Measurements from ENCODE around the gene UNC5B. TPM values are rescaled to one million over a fixed set of nuclear protein-coding genes. Genes with fewer than 3 reads are reported as not detected.

The UNC5B gene
- total RNA-seq, 1 experiment from 2014 or later, result 14.4 TPM

- in situ Hi-C loops (cut with HindIII; ENCODE audit: low sequenced_read_pairs), result no loop called here
- no peak for DNase-seq (ENCODE audit: low spot score)
These were observed 132.0 kb downstream of the UNC5B start for GRCh38 chr10:71344154-71344925.

- in situ Hi-C loops (cut with HindIII; ENCODE audit: low sequenced_read_pairs), result no loop called here
- no peak for DNase-seq (ENCODE audit: low spot score)
These were observed 132.7 kb downstream of the UNC5B start for GRCh38 chr10:71344993-71345480.

GRCh38 chr10:71345694-71346093 is 133.3 kb downstream of the UNC5B start:
- in situ Hi-C loops (cut with HindIII; ENCODE audit: low sequenced_read_pairs), result no loop called here

DNA sequence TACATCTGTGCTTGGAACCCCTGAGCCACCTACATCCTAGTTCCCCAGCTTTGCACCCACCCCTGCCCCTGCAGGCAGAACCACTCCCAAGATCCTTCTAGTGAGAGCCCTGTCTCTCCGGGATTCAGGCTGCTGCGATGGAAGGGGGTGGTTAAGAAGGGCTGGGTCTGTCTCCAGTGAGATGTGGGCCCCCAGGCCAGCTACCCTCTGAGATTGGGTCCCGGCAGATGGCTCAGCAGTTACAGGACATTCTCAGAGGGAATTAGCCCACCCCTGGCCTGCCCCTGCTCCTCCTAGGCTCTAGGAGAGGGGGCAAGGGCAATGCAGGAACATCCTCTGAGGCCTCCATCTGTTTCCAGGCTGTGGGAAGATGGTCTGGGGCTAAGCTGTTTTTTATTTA is 134.4 kb downstream of the UNC5B start:
- in situ Hi-C loops (cut with HindIII; ENCODE audit: low sequenced_read_pairs), result no loop called here
- no peak for DNase-seq (ENCODE audit: low spot score)

More at GRCh38 chr10:71345694-71346093, 133.3 kb downstream of the UNC5B start:
- no peak for DNase-seq (ENCODE audit: low spot score)

DNA sequence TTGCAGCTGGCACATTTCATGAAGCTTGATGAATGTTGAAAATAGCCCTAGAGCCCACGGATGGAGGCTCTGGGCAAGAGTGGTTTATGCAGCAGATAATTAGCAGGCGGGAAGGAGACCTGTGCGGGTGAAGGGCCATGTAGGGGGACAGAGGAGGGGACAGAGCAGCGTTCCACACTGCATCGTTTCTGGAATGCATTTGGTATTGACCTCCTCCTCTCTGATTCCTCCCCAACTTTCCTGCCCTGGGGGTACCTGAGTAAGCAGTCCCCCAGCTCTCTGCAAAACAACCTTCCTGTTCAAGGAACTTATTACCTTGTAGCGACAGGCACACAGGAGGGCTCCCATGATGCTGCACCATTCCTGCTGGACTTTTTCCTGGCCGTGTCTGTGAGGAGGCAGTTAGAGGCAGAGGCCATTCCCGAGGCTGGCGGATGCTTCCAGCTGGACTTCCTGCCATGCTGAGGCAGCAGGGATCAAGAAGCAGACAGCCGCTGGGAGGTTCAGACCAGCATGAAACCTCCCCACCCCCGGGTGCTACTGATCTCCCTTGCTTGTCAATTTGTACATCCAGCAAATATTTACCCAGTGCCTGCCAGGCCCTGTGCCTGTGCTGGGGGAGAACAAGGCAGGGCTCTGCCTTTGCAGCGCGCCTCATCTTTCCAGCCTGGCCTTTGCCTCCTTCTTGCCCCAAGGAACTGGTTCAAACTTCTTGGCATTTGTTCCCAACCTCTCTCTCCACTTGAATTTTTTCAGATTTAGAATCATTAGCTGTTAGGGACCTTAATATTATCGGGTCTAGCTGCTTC is 135.4 kb downstream of the UNC5B start:
- no peak for DNase-seq (ENCODE audit: low spot score)
- in situ Hi-C loops (cut with HindIII; ENCODE audit: low sequenced_read_pairs), result no loop called here

DNA sequence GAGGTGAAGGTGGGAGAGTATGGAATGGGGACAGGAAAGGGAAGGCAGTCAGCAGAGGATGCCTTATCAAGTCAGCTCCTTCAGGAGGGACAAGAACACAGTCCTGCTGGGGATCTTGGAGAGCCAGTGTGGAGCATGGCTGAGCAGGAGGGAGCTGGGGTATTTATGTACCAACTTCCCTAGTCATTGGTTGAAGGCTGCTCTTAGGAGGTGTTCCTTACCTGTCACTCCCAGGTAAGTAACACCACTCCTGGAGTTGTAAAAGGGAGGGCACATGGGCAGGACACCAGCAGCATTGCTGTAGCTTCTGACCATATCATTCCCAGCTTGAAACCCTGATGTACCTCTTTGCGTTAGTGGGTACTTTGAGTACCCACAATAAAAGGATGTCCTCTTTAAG is 136.5 kb downstream of the UNC5B start:
- DNase-seq (ENCODE audit: low spot score), result no peak
- in situ Hi-C loops (cut with HindIII; ENCODE audit: low sequenced_read_pairs), result no loop called here

DNA sequence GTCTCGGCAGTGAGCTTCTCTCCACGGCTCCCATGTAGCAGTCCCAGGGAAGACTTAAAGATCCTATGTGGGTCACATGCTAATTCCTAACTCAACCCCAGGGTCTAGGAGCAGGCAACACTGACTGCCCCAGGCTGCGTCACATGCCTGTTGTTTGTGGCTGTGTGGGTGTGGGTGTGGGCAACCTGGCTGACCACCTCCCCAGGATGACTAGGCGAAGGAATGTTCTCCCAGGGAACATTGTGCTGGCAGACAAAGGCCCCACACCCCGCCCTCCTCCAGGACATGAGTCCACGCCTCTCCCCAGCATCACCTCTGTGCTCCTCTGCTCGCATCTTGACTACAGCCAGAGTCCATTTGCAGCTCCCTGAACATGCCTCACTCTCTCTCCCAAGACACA is 137.0 kb downstream of the UNC5B start:
- in situ Hi-C loops (cut with HindIII; ENCODE audit: low sequenced_read_pairs), result no loop called here
- no peak for DNase-seq (ENCODE audit: low spot score)

DNA sequence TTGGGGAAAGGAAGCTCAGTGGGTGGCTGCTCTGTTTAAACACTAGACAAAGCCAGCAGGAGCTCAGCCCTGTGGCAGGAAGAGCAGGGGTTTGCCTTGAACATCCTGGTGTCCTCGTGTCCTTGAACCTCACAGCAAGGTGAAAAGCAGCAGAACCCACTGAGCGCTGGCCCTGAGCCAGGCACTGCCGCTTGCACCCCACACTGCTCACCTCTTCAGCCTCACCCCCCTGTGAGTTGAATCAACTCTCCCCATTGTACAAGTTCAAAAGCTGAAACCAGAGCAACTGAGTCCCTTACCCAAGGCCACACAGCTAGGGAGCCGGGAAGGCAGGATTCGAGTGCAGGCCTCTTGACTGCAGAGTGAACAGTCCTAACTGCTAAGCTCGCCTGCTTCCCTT is 138.7 kb downstream of the UNC5B start:
- in situ Hi-C loops (cut with HindIII; ENCODE audit: low sequenced_read_pairs), result no loop called here
- DNase-seq (ENCODE audit: low spot score), result no peak

- in situ Hi-C loops (cut with HindIII; ENCODE audit: low sequenced_read_pairs), result no loop called here
- DNase-seq (ENCODE audit: low spot score), result peak; percentile 92
These were observed 139.4 kb downstream of the UNC5B start for GRCh38 chr10:71351628-71352319.

Other genes starting within 250 kb of the UNC5B start
- 3.3 and 3.4 TPM in 2 replicates for gene SLC29A3, start 106.7 kb downstream of the UNC5B start, total RNA-seq (2014; rRNA removed; shearing (Covaris generic))
- gene CDH23, start 184.3 kb downstream of the UNC5B start, total RNA-seq (2014; rRNA removed; shearing (Covaris generic)), result 2.8 and 5.9 TPM in 2 replicates